Panc1 (cell line): Measurements from ENCODE around the gene FOCAD. TPM values are rescaled to one million over a fixed set of nuclear protein-coding genes. Genes with fewer than 3 reads are reported as not detected.

Source experiments
- ATAC-seq: fragments of 200-7000 bp; cut with Tn5 transposase; 2 replicates; pipeline ENCODE4 v1.9.1; 2020; ENCODE audit warnings: mild to moderate bottlenecking, moderate library complexity
- BruUV-seq: library from RNA; stranded (reverse); fragments of 400-500 nt; replicated peaks from 2 replicates; lab custom pipeline; 2021; lab: Mats Ljungman, UMichigan
- CTCF ChIA-PET: fragments of 300-600 bp; sonication (Branson Sonifier 250); formaldehyde crosslinking; loops from one replicate; lab custom pipeline; 2022; ENCODE audit warnings: antibody characterized with exemption; lab: Charles Lee
- POLR2A ChIA-PET: fragments of 300-600 bp; sonication (Branson Sonifier 250); formaldehyde crosslinking; loops from one replicate; lab custom pipeline; 2022; ENCODE audit warnings: antibody characterized with exemption; lab: Charles Lee
- DNase-seq: peaks from one replicate; pipeline ENCODE4 v3.0.0-alpha.2; 2010; ENCODE audit warnings: low read depth, low spot score
- H3K27ac ChIP-seq: 2 replicates; pipeline ENCODE4 v1.5.1; 2011; ENCODE audit warnings: mild to moderate bottlenecking, low read length, inconsistent platforms
- H3K27me3 ChIP-seq: fragments of 200-500 bp; sonication (Bioruptor generic); 2 replicates; pipeline ENCODE4 v1.6.0; 2014; ENCODE audit warnings: low read length, inconsistent platforms; ENCODE audit not compliant: control insufficient read depth, insufficient read depth
- H3K36me3 ChIP-seq: fragments of 200-500 bp; sonication (Bioruptor generic); 2 replicates; pipeline ENCODE4 v1.5.1; 2014; ENCODE audit warnings: inconsistent platforms, mild to moderate bottlenecking, low read length, moderate library complexity; ENCODE audit not compliant: control insufficient read depth, insufficient read depth
- H3K4me1 ChIP-seq: 2 replicates; pipeline ENCODE4 v1.5.1; 2011; ENCODE audit warnings: inconsistent platforms, mild to moderate bottlenecking, low read length, moderate library complexity; ENCODE audit not compliant: control insufficient read depth, insufficient read depth
- H3K4me3 ChIP-seq, 2 experiments: 2 replicates each; pipeline ENCODE4 v1.5.1; 2011 to 2012; ENCODE audit warnings: low read depth in 2 of 2, low read length in 2 of 2, mild to moderate bottlenecking in 2 of 2, inconsistent platforms in 1 of 2, moderate library complexity in 1 of 2
- H3K9me3 ChIP-seq: fragments of 200-500 bp; sonication (Bioruptor generic); 2 replicates; pipeline ENCODE4 v1.5.1; 2014; ENCODE audit warnings: low read depth, mild to moderate bottlenecking, inconsistent platforms, low read length, moderate library complexity; ENCODE audit not compliant: control insufficient read depth, insufficient read depth
- CTCF ChIP-seq: fragments of 450-650 bp; IDR thresholded peaks from 2 replicates; pipeline ENCODE4 v1.5.1; 2017; ENCODE audit warnings: mild to moderate bottlenecking
- POLR2AphosphoS5 ChIP-seq: IDR thresholded peaks from 2 replicates; pipeline ENCODE4 v1.6.1; 2012; ENCODE audit warnings: mild to moderate bottlenecking, low read depth, low read length, moderate library complexity
- REST ChIP-seq, 2 experiments: IDR thresholded peaks; 2 replicates each; pipeline ENCODE4 v1.6.1; 2011 to 2012; ENCODE audit warnings: low read depth in 2 of 2, control low read depth in 1 of 2, low read length in 1 of 2, mild to moderate bottlenecking in 1 of 2, moderate library complexity in 1 of 2; ENCODE audit not compliant: insufficient read depth in 1 of 2
- SIN3A ChIP-seq: IDR thresholded peaks from 2 replicates; pipeline ENCODE4 v1.6.1; 2012; ENCODE audit warnings: low read depth, mild to moderate bottlenecking, low read length, moderate library complexity, borderline replicate concordance; ENCODE audit not compliant: insufficient read depth
- TCF7L2 ChIP-seq: IDR thresholded peaks from 2 replicates; pipeline ENCODE4 v1.6.1; 2011; ENCODE audit warnings: mild to moderate bottlenecking, low read depth, low read length, inconsistent platforms
- in situ Hi-C: cut with HindIII; loops from 2 replicates; pipeline ENCODE4 v1.10.0; 2016; ENCODE audit warnings: low sequenced_read_pairs, low pct_unique_long_range_greater_than_20kb
- intact Hi-C: fragments of 100-400 bp; cut with micrococcal nuclease; formaldehyde crosslinking; loops from one replicate; pipeline ENCODE4 v1.10.0; 2022; ENCODE audit not compliant: unreplicated experiment
- total RNA-seq: library from RNA; stranded (reverse); gene quantifications from one replicate; pipeline ENCODE4 v1.2.1, GENCODE V29; 2021; ENCODE audit not compliant: unreplicated experiment

Gene FOCAD
- total RNA-seq, 1 experiment from 2014 or later: 9.8 TPM

- intact Hi-C loops (no loop called here), in situ Hi-C loops (no loop called here)
- H3K27me3 ChIP-seq: no peaks in the 10 kb centered on the region
- ChIA-PET POLR2A (no interaction called here), CTCF (no interaction called here)
- no peaks in the 10 kb centered on the region for H3K9me3 ChIP-seq
- ATAC-seq: no peak
- no peak overlapping the region for H3K4me3 ChIP-seq
- H3K36me3 ChIP-seq: no peaks in the 10 kb centered on the region
- H3K4me1 ChIP-seq: no peaks in the 10 kb centered on the region
- DNase-seq: no peak
- no peak for TF ChIP-seq CTCF
- TF ChIP-seq POLR2AphosphoS5: no peak
- TF ChIP-seq TCF7L2: no peak
- TF ChIP-seq SIN3A: no peak
- TF ChIP-seq REST (IDR thresholded peaks at IDR 0.05; ENCODE audit: insufficient read depth in 1 of 2, low read depth in 2 of 2, low read length in 1 of 2): no peak
- H3K27ac ChIP-seq: no peak overlapping the region
- no TSS peak for BruUV-seq
Observed at GRCh38 chr9:21023861-21024260, 339.8 kb downstream of the FOCAD start.

DNA sequence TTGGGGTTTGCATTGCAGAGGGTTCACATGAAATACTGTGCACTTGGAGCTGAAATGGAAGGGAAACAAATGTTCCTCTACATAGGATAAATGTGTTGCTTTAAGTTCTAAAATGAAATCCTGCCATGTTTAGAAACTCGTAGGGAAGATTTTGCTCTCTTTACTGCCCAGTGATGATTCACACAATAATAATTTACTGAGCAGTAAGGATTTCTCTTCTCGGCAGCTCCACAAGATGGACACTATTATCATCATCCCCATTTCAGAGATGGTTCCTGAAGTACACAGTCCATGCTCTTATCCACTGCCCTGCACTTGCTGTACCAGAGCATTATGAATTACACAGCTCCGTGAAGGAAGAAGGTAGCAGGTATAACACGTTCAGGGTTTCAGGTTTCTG is 343.2 kb downstream of the FOCAD start:
- DNase-seq: no peak
- H3K27ac ChIP-seq: no peak overlapping the region

More for the DNA sequence above, 343.2 kb downstream of the FOCAD start:
- Histone ChIP-seq H3K4me1 (no peaks in the 10 kb centered on the region), H3K36me3 (no peaks in the 10 kb centered on the region), H3K9me3 (no peaks in the 10 kb centered on the region), H3K27me3 (no peaks in the 10 kb centered on the region), H3K4me3 (no peak overlapping the region)
- ChIA-PET POLR2A (no interaction called here), CTCF (no interaction called here)
- TF ChIP-seq POLR2AphosphoS5: no peak
- no peak for TF ChIP-seq SIN3A
- no peak for TF ChIP-seq TCF7L2
- no peak for TF ChIP-seq REST (IDR thresholded peaks at IDR 0.05; ENCODE audit: insufficient read depth in 1 of 2, low read depth in 2 of 2, low read length in 1 of 2)
- no peak for TF ChIP-seq CTCF
- in situ Hi-C loops: no loop called here
- BruUV-seq: no TSS peak
- intact Hi-C loops: no loop called here
- ATAC-seq: no peak
